Measurements from ENCODE around the gene NIT1.

- TF ChIP-seq EZH2 (IDR thresholded peaks at IDR 0.05; ENCODE audit: low read depth) (no peak), CTCF (conservative IDR thresholded peaks at IDR 0.05) (no peak)
Observed at GRCh38 chr1:161114556-161114955, 3.3 kb upstream of the NIT1 start.

All from PC-9 (cell line).